Endothelial cell of umbilical vein (primary cell): ENCODE data around the gene PDLIM3. TPM values are rescaled to one million over a fixed set of nuclear protein-coding genes. Genes with fewer than 3 reads are reported as not detected.

Experiments
- BruUV-seq: library from RNA; stranded (reverse); fragments of 400-500 nt; replicated peaks from 2 replicates; lab custom pipeline; 2021; lab: Mats Ljungman, UMichigan
- CTCF ChIA-PET: fragments of 300-600, 350-600 bp; sonication (Branson Sonifier 250); formaldehyde crosslinking; loops from one replicate; lab custom pipeline; 2021; ENCODE audit warnings: antibody characterized with exemption, inconsistent platforms; lab: Charles Lee
- POLR2A ChIA-PET: fragments of 300-600, 350-600 bp; sonication (Branson Sonifier 250); formaldehyde crosslinking; loops from one replicate; lab custom pipeline; 2021; ENCODE audit warnings: antibody characterized with exemption, inconsistent platforms; lab: Charles Lee
- DNase-seq: peaks from one replicate; pipeline ENCODE4 v3.0.0-alpha.2; 2011; ENCODE audit warnings: low read depth, low spot score
- FAIRE-seq: peaks from 2 replicates; lab custom pipeline; 2011; peaks lifted over from hg19 to GRCh38; lab: Jason Lieb, UNC
- H2AFZ ChIP-seq: 2 replicates; pipeline ENCODE4 v1.6.0; 2012; ENCODE audit warnings: low read depth, low read length, control low read depth, inconsistent platforms
- H3K27ac ChIP-seq: 2 replicates; pipeline ENCODE4 v1.5.1; 2011; ENCODE audit warnings: low read depth, mild to moderate bottlenecking, control low read depth, low read length, moderate library complexity; ENCODE audit not compliant: insufficient read depth
- H3K27me3 ChIP-seq, 2 experiments: 2 replicates each; pipeline versions ENCODE4 v1.6.0 to v1.6.1; 2011; ENCODE audit warnings: low read length in 2 of 2, mixed read lengths in 1 of 2; ENCODE audit not compliant: control insufficient read depth in 2 of 2, insufficient read depth in 2 of 2
- H3K36me3 ChIP-seq, 2 experiments: 2 replicates in 1 of 2; 3 replicates in 1 of 2; pipeline ENCODE4 v1.5.1; 2011; ENCODE audit warnings: low read length in 2 of 2, mild to moderate bottlenecking in 1 of 2, moderate library complexity in 1 of 2; ENCODE audit not compliant: control insufficient read depth in 2 of 2, insufficient read depth in 2 of 2; ENCODE audit errors: extremely low read depth in 1 of 2
- H3K4me1 ChIP-seq: 3 replicates; pipeline ENCODE4 v1.5.1; 2011; ENCODE audit warnings: mild to moderate bottlenecking, low read length; ENCODE audit not compliant: control insufficient read depth, insufficient read depth; ENCODE audit errors: extremely low read depth
- H3K4me2 ChIP-seq: 2 replicates; pipeline ENCODE4 v1.6.1; 2011; ENCODE audit warnings: low read length, control low read depth, mixed read lengths; ENCODE audit not compliant: insufficient read depth
- H3K4me3 ChIP-seq, 3 experiments: fragments of 200-600 bp in 1 of 3; sonication (generic), shearing (Covaris generic) in 1 of 3; replicated peaks in 1 of 3; 2 replicates each; pipeline ENCODE4 v1.5.1; 2011 to 2016; ENCODE audit warnings: control low read depth in 3 of 3, low read length in 3 of 3, mild to moderate bottlenecking in 2 of 3, inconsistent platforms in 1 of 3, low read depth in 1 of 3, moderate library complexity in 1 of 3; ENCODE audit not compliant: insufficient read depth in 1 of 3
- H3K79me2 ChIP-seq: 2 replicates; pipeline ENCODE4 v1.6.0; 2012; ENCODE audit warnings: low read length, inconsistent platforms; ENCODE audit not compliant: control insufficient read depth, insufficient read depth
- H3K9ac ChIP-seq: replicated peaks from 2 replicates; pipeline ENCODE3; 2011; ENCODE audit warnings: low read length, control low read depth; ENCODE audit not compliant: insufficient read depth; ENCODE audit errors: extremely low read depth
- H3K9me1 ChIP-seq: replicated peaks from 3 replicates; pipeline ENCODE4 v1.6.0; 2011; ENCODE audit warnings: mild to moderate bottlenecking, low read length; ENCODE audit not compliant: control insufficient read depth, insufficient read depth; ENCODE audit errors: extremely low read depth
- H3K9me3 ChIP-seq: replicated peaks from 2 replicates; pipeline ENCODE4 v1.5.1; 2012; ENCODE audit warnings: low read length, inconsistent platforms; ENCODE audit not compliant: control insufficient read depth, insufficient read depth
- H4K20me1 ChIP-seq: replicated peaks from 2 replicates; pipeline ENCODE3; 2011; ENCODE audit warnings: mild to moderate bottlenecking, low read length; ENCODE audit not compliant: control insufficient read depth, insufficient read depth; ENCODE audit errors: extremely low read depth
- EZH2 ChIP-seq: IDR thresholded peaks from 2 replicates; pipeline ENCODE4 v1.6.1; 2012; ENCODE audit warnings: borderline replicate concordance, low read depth, mild to moderate bottlenecking, moderate library complexity, low read length, inconsistent platforms; ENCODE audit not compliant: severe bottlenecking
- JUN ChIP-seq: IDR thresholded peaks from 2 replicates; pipeline ENCODE4 v1.6.1; 2011; ENCODE audit warnings: borderline replicate concordance, low read depth; ENCODE audit not compliant: insufficient read length, insufficient read depth
- MYC ChIP-seq: IDR thresholded peaks from one replicate; pipeline ENCODE4 v1.6.1; 2011; ENCODE audit warnings: mild to moderate bottlenecking, low read depth, low read length
- POLR2AphosphoS5 ChIP-seq: IDR thresholded peaks from 2 replicates; pipeline ENCODE4 v1.6.1; 2012; ENCODE audit warnings: low read depth, mild to moderate bottlenecking, control low read depth, low read length, moderate library complexity; ENCODE audit not compliant: insufficient read depth
- dilution Hi-C: fragments of 300-500 bp; cut with MboI; formaldehyde crosslinking; loops from one replicate; pipeline ENCODE4 v1.15.0; 2019; ENCODE audit warnings: low sequenced_read_pairs; ENCODE audit not compliant: extremely low pct_ligation_motif_present
- intact Hi-C: fragments of 100-400 bp; cut with micrococcal nuclease; formaldehyde crosslinking; loops from one replicate; pipeline ENCODE4 v1.10.0; 2022
- polyA plus RNA-seq, 4 experiments: library from polyadenylated mRNA; depleted of rRNA in 3 of 4; stranded (reverse) in 3 of 4; unstranded in 1 of 4; fragments of >200 nt; gene quantifications; 2 replicates each; pipeline versions ENCODE4 v1.2.1 to v1.2.3, GENCODE V29; 2011 to 2012; ENCODE audit warnings: missing spikeins in 1 of 4
- total RNA-seq: library from RNA; stranded (reverse); gene quantifications from 2 replicates; pipeline ENCODE4 v1.2.3, GENCODE V29; 2021
- TF ChIP-seq, protein P1 (sequence below), 2 donors: IDR thresholded peaks; 1 replicate in 1 of 2; 2 replicates in 1 of 2; pipeline ENCODE4 v1.5.1; 2011; ENCODE audit warnings: low read length in 2 of 2, mild to moderate bottlenecking in 2 of 2, moderate library complexity in 2 of 2, control low read depth in 1 of 2, inconsistent platforms in 1 of 2, low read depth in 1 of 2; ENCODE audit not compliant: insufficient read depth in 1 of 2; ENCODE audit errors: extremely low read depth in 1 of 2

The PDLIM3 gene
- total and polyA plus RNA-seq, 2 donors (not counting 3 experiments of a cell fraction or from before 2014, with no cell fraction given), result 9.7 to 17.6 TPM

DNA sequence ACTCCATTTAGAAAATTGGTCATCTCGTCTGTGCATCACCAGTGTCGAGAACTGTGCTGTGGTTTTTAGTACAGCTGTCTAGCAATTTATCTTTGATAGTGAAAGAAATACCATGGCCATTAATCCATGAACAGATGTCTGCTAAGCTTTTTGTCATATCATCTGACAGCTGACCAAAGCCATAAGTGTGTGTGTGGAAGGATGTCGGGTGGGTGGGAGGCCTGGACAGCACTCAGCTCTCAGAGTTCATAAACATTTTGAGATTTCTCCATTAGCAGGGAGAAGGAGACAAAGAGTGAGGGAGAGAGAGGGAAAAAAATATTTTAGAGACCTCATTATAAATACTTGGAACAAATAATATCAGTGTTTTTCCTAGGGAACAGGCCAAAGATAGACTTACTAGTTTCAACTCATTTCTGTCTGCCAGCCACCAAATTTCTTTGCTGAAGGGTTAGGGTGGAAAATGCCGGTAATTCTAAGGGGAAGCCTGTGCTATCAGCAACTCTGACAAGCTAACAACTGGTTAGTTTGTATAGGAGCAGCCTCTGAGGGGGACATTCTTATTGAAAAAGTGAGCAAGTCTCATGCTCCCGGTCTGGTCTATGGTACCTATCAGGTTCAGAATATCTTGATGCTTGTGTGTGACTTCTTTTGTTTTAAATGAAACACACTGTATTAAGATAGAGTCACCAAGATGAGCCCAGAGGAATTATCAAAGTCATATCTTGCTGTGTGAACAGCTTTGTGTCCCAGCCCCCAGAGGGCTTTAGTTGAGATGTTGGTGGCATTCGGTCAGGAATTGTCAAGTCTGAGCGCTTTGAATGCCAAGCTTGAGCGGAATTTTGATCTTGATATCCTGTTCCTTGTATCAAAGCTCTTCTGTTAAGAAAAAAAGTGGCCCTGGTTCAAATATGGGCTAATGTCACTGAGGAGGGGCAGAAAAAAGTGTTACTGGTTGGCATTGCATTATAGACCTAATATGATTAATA lies 41.9 kb upstream of the PDLIM3 start:
- Histone ChIP-seq H3K4me1 (peaks cover 13% of the 10 kb centered on the region), H4K20me1 (no peaks in the 10 kb centered on the region), H3K27ac (no peak overlapping the region), H3K9me3 (no peaks in the 10 kb centered on the region), H3K4me3 (no peak overlapping the region), H3K79me2 (no peaks in the 10 kb centered on the region), H3K27me3 (no peaks in the 10 kb centered on the region), H3K9ac (no peak overlapping the region), H2AFZ (no peak overlapping the region), H3K9me1 (no peaks in the 10 kb centered on the region), H3K36me3 (no peaks in the 10 kb centered on the region), H3K4me2 (no peak overlapping the region)
- ChIA-PET CTCF (interaction anchor here (2.0 to 2.2 kb wide), 2 partner anchors 11 to 20 kb away, joined by 5 to 9 read pairs; no protein-coding TSS in a partner anchor), POLR2A (interaction anchor here (0.6 kb wide), 1 partner anchor 42 kb away, joined by 3 read pairs; the partner anchor contains the start of gene PDLIM3)
- DNase-seq, result no peak
- no TSS peak for BruUV-seq
- intact Hi-C loops, result no loop called here
- dilution Hi-C loops, result no loop called here
- no peak for FAIRE-seq
- TF ChIP-seq, protein P1, sequence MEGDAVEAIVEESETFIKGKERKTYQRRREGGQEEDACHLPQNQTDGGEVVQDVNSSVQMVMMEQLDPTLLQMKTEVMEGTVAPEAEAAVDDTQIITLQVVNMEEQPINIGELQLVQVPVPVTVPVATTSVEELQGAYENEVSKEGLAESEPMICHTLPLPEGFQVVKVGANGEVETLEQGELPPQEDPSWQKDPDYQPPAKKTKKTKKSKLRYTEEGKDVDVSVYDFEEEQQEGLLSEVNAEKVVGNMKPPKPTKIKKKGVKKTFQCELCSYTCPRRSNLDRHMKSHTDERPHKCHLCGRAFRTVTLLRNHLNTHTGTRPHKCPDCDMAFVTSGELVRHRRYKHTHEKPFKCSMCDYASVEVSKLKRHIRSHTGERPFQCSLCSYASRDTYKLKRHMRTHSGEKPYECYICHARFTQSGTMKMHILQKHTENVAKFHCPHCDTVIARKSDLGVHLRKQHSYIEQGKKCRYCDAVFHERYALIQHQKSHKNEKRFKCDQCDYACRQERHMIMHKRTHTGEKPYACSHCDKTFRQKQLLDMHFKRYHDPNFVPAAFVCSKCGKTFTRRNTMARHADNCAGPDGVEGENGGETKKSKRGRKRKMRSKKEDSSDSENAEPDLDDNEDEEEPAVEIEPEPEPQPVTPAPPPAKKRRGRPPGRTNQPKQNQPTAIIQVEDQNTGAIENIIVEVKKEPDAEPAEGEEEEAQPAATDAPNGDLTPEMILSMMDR (IDR thresholded peaks at IDR 0.05; ENCODE audit: extremely low read depth in 1 of 2, insufficient read depth in 1 of 2, low read depth in 1 of 2, low read length in 2 of 2), result no peak
- TF ChIP-seq JUN (no peak), MYC (no peak), EZH2 (no peak), POLR2AphosphoS5 (no peak)
